Measurements from ENCODE around the gene CREB3L2. TPM values are rescaled to one million over a fixed set of nuclear protein-coding genes. Genes with fewer than 3 reads are reported as not detected.
"Not testable (repeated sequence)": the region's sequence is repeated elsewhere in the genome, so short reads cannot be mapped to it uniquely, and the experiment has no call there.

CREB3L2 gene
- total RNA-seq, 3 donors from 2014 or later (not counting 1 experiment from before 2014, with no cell fraction given) = 45.9 to 54.6 (median 52.5) TPM

- ATAC-seq (no peak), DNase-seq (no peak)
- no peaks in the 10 kb centered on the region for H3K27me3 ChIP-seq (ENCODE audit: control insufficient read depth, insufficient read depth, low read length)
- intact Hi-C loops (cut with micrococcal nuclease) = no loop called here
- no peak for TF ChIP-seq CTCF (IDR thresholded peaks at IDR 0.05)
- Mint-ChIP-seq H3K27ac (no peak overlapping the region), H3K4me1 (no peaks in the 10 kb centered on the region), H3K4me3 (no peak overlapping the region), H3K9me3 (peaks cover 5 to 7% of the 10 kb centered on the region in 2 donors), H3K36me3 (peaks cover 8% of the 10 kb centered on the region), H3K27me3 (ENCODE audit: low read depth in 2 of 2) (peaks cover 6 to 32% of the 10 kb centered on the region in 2 donors)
- no peak overlapping the region for H3K27ac ChIP-seq (ENCODE audit: low read length)
- no peak overlapping the region for H3K4me3 ChIP-seq (ENCODE audit: low read length)
- WGBS (ENCODE audit: insufficient coverage) = 83% methylated on average over 2 of the region's 2 CpGs
- no peaks in the 10 kb centered on the region for H3K4me1 ChIP-seq (ENCODE audit: control insufficient read depth, insufficient read depth, low read length)
- H3K9me3 ChIP-seq (ENCODE audit: control insufficient read depth, insufficient read depth, low read length) = peaks cover 11% of the 10 kb centered on the region
- H3K36me3 ChIP-seq (ENCODE audit: control insufficient read depth, insufficient read depth, low read length) = no peaks in the 10 kb centered on the region
Observed at GRCh38 chr7:137832382-137832781, 169.5 kb downstream of the CREB3L2 start.

- H3K9me3 Mint-ChIP-seq; H3K36me3 Mint-ChIP-seq; ATAC-seq; H3K27ac ChIP-seq (ENCODE audit: low read length); DNase-seq; H3K27me3 ChIP-seq (ENCODE audit: control insufficient read depth, insufficient read depth, low read length); H3K4me1 ChIP-seq (ENCODE audit: control insufficient read depth, insufficient read depth, low read length); H3K4me3 Mint-ChIP-seq; intact Hi-C loops (cut with micrococcal nuclease); H3K27ac Mint-ChIP-seq; H3K4me3 ChIP-seq (ENCODE audit: low read length); H3K4me1 Mint-ChIP-seq; H3K36me3 ChIP-seq (ENCODE audit: control insufficient read depth, insufficient read depth, low read length): not testable (repeated sequence)
- peaks cover 6 to 32% of the 10 kb centered on the region in 2 donors for H3K27me3 Mint-ChIP-seq (ENCODE audit: low read depth in 2 of 2)
- peaks cover 11% of the 10 kb centered on the region for H3K9me3 ChIP-seq (ENCODE audit: control insufficient read depth, insufficient read depth, low read length)
- no CpG with 5 or more reads among the region's 1 CpG for WGBS (ENCODE audit: insufficient coverage)
Observed at GRCh38 chr7:137831555-137831954, 170.3 kb downstream of the CREB3L2 start.

GRCh38 chr7:137829337-137829992, 172.4 kb downstream of the CREB3L2 start:
- intact Hi-C loops (cut with micrococcal nuclease) = no loop called here
- no peak for TF ChIP-seq CTCF (IDR thresholded peaks at IDR 0.05)
- H3K36me3 ChIP-seq (ENCODE audit: control insufficient read depth, insufficient read depth, low read length) = no peaks in the 10 kb centered on the region
- no peak overlapping the region for H3K27ac Mint-ChIP-seq
- peaks cover 8% of the 10 kb centered on the region for H3K36me3 Mint-ChIP-seq
- H3K9me3 Mint-ChIP-seq = peaks cover 5 to 7% of the 10 kb centered on the region in 2 donors
- H3K4me1 Mint-ChIP-seq = no peaks in the 10 kb centered on the region
- WGBS (ENCODE audit: insufficient coverage) = 85% methylated on average over 6 of the region's 7 CpGs
- DNase-seq = no peak
- H3K4me3 ChIP-seq (ENCODE audit: low read length) = no peak overlapping the region
- H3K27me3 Mint-ChIP-seq (ENCODE audit: low read depth in 2 of 2) = peaks cover 3 to 21% of the 10 kb centered on the region in 2 donors
- H3K4me1 ChIP-seq (ENCODE audit: control insufficient read depth, insufficient read depth, low read length) = no peaks in the 10 kb centered on the region
- H3K4me3 Mint-ChIP-seq = no peak overlapping the region
- no peak overlapping the region for H3K27ac ChIP-seq (ENCODE audit: low read length)
- peaks cover 11% of the 10 kb centered on the region for H3K9me3 ChIP-seq (ENCODE audit: control insufficient read depth, insufficient read depth, low read length)
- no peak for ATAC-seq
- H3K27me3 ChIP-seq (ENCODE audit: control insufficient read depth, insufficient read depth, low read length) = no peaks in the 10 kb centered on the region

GRCh38 chr7:137828456-137828855, 173.4 kb downstream of the CREB3L2 start:
- WGBS (ENCODE audit: insufficient coverage) = 68% methylated on average over 1 of the region's 1 CpG
- ATAC-seq = no peak
- Histone ChIP-seq H3K4me3 (ENCODE audit: low read length) (no peak overlapping the region), H3K9me3 (ENCODE audit: control insufficient read depth, insufficient read depth, low read length) (peaks cover 9% of the 10 kb centered on the region), H3K27me3 (ENCODE audit: control insufficient read depth, insufficient read depth, low read length) (no peaks in the 10 kb centered on the region), H3K27ac (ENCODE audit: low read length) (no peak overlapping the region), H3K4me1 (ENCODE audit: control insufficient read depth, insufficient read depth, low read length) (no peaks in the 10 kb centered on the region), H3K36me3 (ENCODE audit: control insufficient read depth, insufficient read depth, low read length) (no peaks in the 10 kb centered on the region)
- H3K27ac Mint-ChIP-seq = no peak overlapping the region
- no peak for TF ChIP-seq CTCF (IDR thresholded peaks at IDR 0.05)
- H3K36me3 Mint-ChIP-seq = peaks cover 7% of the 10 kb centered on the region
- H3K4me1 Mint-ChIP-seq = no peaks in the 10 kb centered on the region
- H3K4me3 Mint-ChIP-seq = no peak overlapping the region
- H3K27me3 Mint-ChIP-seq (ENCODE audit: low read depth in 2 of 2) = peaks cover 3 to 20% of the 10 kb centered on the region in 2 donors
- no peak for DNase-seq
- intact Hi-C loops (cut with micrococcal nuclease) = no loop called here
- H3K9me3 Mint-ChIP-seq = peaks cover 5 to 7% of the 10 kb centered on the region in 2 donors

Data from natural killer cell (primary cell).